HG03457 (cell line): ENCODE measurements around the gene HS6ST3.
"Not testable (repeated sequence)": the region's sequence is repeated elsewhere in the genome, so short reads cannot be mapped to it uniquely, and the experiment has no call there.

Experiments
- ATAC-seq: cut with Tn5 transposase; IDR thresholded peaks from one replicate; pipeline ENCODE4 v1.9.1; 2021; ENCODE audit warnings: moderate number of reproducible peaks; ENCODE audit not compliant: unreplicated experiment

The HS6ST3 gene

DNA sequence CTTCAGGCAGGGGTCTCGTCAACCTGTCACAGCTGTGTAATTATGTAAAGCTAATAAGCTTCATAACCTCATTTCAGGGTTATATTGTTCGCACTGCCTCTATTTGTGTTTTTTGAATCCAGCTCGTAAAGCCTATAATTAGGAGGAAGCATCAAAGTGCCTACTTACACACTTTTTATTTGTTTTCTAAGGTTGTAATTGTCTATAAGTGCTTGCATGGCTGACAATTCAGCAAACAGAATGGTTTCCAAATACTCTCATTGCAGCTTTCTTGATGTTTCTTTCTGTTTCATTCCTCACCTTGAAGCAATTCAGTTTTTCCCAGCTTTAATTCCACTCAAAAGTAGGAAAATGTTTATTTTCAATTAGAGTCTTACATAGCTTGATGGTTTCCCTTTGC, 336.3 kb downstream of the HS6ST3 start:
- no peak for ATAC-seq

- ATAC-seq: no peak
Measured at GRCh38 chr13:96428911-96429310, 339.0 kb downstream of the HS6ST3 start.

DNA sequence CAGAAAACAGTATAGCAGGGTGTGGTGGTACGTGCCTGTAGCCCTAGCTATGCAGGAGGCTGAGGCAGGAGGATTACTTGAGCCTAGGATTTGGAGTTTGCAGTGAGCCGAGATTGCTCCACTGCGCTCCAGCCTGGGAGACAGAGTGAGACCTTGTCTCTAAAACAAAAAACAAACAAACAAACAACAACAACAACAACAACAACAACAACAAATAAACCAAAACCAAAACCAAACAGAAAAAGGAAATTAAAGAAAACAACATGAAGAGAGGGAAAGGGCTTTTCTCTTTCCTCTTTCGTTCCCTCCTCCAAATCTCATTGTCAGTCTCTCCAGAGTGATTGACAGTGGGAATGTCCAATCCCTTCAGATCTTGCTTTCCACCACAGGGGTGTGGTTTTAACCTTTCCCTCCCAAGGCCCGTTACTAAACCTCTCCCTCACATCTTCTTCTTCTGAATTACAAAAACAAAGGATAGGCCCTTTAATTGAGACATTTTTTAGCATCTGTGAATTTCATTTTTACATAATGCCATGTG, 341.2 kb downstream of the HS6ST3 start:
- no peak for ATAC-seq

DNA sequence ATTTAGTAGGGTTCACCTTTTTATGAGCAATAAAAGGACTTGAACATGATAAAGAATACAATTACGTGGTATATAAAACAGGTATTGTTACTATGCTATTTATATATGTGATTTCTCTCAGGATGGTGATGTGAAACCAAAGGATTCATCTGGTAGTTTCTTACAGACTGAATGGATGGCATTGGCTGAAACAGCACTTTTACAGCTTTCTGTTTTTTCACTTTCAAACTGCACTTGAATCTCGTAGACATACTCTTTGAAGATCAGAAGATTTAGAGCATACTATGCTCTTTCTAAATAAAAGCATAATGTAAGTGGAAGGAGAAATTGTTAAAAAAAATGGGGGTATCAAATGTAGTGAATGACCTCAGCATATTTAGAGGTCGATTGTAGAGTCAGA, 354.8 kb downstream of the HS6ST3 start:
- no peak for ATAC-seq

GRCh38 chr13:96449920-96450319, 360.0 kb downstream of the HS6ST3 start:
- no peak for ATAC-seq

DNA sequence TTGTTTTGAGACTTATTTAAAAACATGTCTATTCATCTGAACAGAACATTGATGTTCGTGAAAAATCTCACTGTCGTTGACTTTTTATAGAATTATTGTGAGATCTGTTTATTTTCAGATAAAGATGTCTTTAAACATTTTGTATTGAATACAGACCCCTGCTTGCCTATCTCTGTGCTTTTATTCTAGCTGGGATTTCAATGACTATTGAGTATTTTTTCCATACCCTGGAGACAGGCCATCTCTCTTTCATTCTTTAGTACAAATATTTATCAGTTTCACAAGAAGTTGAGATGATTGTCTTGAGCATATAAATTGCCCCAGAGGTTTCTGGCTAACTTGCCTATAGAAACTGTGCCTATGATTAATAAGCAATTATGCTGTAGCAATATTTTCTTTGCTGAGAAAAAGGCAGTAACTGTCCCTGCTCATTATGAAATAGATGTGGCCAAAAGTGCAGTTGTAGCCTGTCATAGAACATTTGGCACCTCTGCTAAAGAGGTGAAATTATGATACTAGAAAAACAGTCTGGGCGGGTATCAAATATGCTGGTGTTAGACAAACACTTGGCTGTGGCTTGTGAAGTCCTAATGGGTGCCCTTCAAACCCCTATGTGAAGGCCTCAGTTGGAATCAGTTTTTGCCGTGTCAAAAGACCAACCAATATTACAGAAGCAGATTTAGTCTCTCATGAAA, 360.6 kb downstream of the HS6ST3 start:
- no peak for ATAC-seq

- no peak for ATAC-seq
Measured at GRCh38 chr13:96454466-96454865, 364.6 kb downstream of the HS6ST3 start.

DNA sequence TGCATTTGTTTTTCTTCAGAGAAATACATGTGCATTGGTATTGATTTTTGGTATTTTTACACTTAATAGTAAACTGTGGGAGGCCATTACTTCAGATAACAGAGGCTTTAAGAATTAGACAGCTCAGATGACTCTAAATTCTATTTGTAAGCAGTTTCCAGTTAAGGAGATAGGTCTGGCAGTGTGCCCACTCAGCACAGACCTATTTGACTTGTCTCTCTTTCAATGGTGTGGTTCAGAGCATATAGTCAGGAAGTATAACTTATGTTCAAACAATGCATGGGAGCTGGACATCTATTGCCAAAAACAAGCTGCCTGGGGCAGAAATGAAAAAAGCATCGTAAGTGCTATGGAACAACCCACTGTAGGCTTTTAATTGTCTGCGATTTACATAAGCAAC, 370.7 kb downstream of the HS6ST3 start:
- no peak for ATAC-seq

DNA sequence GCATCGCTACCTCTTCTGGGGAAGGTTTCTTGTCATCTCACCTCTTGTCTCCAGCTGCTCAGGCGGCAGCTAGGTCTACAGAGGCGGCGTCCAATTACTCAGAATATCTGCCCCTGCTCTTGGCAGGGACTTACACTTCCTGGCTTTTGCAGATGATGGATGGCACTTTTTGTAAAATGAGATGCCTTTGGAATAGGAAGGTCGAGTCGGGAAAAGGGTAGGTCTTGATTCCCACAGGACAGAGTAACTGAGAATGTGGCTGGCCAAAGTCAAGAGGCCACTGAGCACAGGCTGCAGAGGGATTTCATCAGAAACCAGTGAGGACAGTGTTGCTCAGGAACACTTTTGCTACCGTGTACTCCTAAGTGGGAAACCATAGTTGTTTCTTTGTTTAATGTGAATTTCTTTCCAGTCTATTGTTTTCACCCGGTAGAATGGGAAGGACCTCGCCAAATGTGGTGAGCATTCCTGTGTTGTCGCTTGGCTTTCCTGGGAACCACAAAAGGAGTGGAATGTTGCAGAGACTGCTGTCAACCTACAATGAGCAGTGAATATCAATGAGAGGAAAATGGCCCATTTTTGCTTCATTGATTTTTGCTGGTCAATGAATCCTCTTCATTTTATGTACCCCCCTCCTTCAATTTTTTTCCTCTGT, 383.7 kb downstream of the HS6ST3 start:
- ATAC-seq: no peak

DNA sequence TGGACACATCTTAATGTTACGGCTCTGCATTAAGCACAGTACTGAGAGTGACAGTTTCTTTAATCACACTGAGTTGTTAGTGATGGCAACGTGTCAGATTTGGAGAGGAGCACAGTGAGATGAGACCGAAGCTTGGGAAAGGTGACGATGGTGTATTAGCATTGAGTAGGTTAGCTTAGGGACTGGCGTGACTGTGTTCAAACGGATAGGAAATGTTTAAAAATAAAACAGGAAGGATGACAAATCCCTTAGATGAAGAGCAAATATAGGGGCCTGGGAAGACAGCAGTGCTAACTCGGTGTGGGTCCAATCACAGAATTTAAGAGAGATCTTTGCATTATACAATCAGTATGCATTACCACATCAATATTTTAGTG, 384.3 kb downstream of the HS6ST3 start:
- ATAC-seq: no peak

DNA sequence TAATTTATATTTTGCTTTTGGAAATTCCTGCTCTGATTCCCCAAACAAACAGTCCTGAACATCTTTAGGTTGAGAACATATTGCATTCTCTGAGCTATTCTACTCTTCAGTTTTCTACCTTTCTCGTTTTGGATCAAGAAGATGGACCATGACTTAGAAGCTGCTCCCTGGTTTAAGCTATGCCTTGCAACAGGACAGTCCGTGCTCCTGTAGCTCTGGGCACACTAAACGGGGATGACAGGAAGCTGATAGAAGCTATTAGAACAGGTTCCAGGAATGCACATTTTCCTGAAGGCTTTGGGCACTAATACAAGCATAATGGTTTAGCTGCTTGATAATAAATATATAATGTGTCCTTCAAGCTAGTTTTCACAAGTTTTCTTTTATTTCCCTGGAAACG, 385.2 kb downstream of the HS6ST3 start:
- ATAC-seq: no peak

DNA sequence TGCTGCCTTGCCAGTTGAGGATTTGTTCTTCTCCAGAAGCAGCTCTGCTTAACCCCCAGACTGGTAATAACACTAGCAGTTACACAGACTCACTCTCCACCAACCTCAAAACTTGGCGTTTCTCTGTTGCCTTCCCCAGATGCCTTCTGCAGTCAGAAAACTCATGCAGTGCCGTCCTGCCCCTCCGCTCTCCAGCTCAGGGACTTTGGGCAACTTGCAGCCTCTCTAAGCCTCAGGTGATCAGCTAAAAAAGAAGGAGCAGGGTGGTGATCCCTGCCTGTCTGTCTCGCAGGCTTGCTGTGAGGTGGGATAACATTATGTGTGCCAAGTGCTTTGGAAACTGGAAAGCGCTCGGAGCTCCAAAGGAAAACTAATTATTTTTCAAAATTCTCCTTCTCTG, 391.6 kb downstream of the HS6ST3 start:
- ATAC-seq: no peak

DNA sequence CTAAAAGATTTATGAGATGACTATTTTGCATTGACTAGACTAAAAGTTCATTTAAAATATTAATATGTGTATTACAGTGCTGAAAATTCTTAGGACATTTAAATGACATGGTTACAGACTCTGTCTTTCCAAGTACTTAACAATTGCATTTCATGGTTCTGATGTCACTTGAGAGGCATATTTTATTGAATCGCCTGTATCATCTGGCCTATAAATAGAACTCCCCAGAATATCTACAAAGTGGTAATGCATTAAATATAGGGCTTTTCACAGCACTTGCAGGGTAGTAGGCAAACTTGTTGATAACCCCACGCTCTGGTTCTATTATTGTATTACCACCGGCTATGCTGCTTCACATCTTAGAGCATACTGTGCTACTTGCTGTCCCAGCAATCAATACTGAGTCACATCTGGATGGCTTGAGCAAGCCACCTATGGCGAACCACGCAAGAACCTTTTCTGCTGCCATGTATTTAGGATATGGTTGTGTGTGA, 400.6 kb downstream of the HS6ST3 start:
- ATAC-seq: no peak

DNA sequence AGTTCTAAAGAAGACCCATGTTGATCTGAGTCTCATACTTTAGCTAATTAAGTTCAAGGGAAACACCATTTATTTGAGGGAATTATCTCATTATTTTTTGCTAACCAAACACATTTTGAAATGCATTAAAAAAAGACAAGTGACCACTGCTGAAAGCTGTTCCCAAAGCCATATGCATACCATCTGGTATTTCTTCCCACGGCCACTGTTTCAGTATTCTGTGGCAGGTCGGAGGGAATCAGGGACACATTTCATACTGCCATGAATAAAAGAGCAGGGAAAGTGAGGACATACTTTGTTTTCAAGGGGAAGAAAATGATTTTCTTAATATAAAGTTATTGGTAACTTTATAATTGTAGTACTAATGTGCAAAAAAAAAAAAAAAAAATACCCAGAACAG, 401.2 kb downstream of the HS6ST3 start:
- no peak for ATAC-seq

GRCh38 chr13:96492766-96493165, 402.9 kb downstream of the HS6ST3 start:
- no peak for ATAC-seq

- ATAC-seq: no peak
Measured at GRCh38 chr13:96499656-96500055, 409.7 kb downstream of the HS6ST3 start.

DNA sequence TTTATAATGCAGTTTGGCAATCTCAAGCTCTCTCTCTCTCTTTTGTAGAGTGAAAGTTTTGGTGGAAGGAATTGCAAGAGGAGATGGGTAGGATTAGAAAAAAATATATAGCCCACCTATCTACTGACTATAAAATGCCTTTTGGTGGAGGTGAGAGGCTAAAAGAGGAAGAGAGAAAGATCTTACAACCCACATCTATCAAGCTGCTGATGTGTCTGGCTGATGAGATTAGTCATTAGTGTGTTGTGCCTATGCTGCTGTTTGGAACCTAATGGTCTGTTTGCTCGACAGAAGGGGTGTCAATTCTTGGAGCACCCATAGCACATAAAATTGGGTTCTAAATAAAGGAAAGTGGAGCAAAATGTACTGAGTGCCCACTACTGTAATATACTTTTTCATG, 411.0 kb downstream of the HS6ST3 start:
- no peak for ATAC-seq

DNA sequence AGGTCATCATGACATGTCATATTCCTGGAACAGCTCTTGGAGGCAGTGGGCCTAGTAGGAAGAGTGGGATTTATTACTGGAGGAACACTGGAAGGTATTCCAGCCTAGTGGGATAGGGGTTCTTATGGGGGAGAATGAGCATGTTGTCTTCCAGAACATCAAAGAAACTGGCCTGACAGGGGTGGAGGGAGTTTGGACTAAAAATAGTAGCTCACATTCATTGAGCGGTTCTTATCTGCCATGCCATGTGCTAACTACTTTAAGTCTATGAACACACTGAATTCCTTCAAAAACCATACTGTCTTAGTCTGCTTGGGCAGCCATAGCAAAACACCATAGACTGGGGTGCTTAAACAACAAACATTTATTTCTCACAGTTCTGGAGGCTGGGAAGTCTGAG, 413.6 kb downstream of the HS6ST3 start:
- no peak for ATAC-seq

DNA sequence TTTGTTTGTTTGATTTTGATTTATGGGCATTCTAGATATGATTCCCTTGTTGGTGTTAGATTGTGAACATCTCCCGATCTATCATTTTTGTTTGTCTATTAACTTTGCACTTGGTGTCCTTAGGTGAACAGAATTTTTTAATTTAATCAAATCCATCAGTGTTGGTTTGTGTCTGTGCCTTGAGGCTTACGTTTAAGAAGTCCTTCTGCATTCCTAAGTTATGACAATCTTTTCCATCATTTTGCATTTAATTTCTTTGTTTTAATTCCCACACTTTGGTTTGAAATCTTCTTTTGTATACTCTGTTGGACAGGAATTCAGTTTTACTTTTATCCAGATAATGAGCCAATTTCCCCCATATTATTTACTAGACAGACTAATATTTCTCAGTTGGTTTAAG, 421.7 kb downstream of the HS6ST3 start:
- no peak for ATAC-seq

- no peak for ATAC-seq
Measured at GRCh38 chr13:96519380-96519779, 429.5 kb downstream of the HS6ST3 start.

DNA sequence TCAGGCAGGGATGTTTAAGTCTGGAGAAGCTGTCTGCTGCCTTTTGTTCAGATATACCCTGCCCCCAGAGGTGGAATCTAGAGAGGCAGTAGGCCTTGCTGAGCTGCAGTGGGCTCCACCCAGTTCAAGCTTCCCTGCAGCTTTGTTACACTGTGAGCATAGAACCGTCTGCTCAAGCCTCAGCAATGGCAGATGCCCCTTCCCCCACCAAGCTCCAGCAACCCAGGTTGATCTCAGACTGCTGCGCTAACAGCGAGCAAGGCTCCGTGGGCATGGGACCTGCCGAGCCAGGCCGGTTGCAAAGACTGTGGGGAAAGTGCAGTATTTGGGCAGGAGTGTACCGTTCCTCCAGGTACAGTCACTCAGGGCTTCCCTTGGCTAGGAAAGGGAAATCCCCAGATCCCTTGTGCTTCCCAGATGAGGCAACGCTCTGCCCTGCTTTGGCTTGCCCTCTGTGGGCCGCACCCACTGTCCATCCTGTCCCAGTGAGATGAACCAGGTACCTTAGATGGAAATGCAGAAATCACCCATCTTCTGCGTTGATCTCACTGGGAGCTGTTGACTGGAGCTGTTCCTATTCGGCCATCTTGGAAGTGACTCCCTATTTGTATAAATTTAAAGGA, 434.6 kb downstream of the HS6ST3 start:
- ATAC-seq: not testable (repeated sequence)

GRCh38 chr13:96525715-96526114, 435.8 kb downstream of the HS6ST3 start:
- ATAC-seq: no peak
